Body of pancreas (tissue), 4 donors: ENCODE measurements around the gene PKM.

Source experiments
- POLR2A ChIP-seq, 3 donors: fragments of 450-650 bp; IDR thresholded peaks; one replicate each; pipeline ENCODE4 v1.6.1; 2016; ENCODE audit warnings: antibody characterized with exemption in 3 of 3, mild to moderate bottlenecking in 2 of 3
- TF ChIP-seq, protein P1 (sequence below), 7 experiments: fragments of 450-650 bp in 4 of 7; fragments of 200-600 bp in 3 of 7; sonication (generic) in 3 of 7; IDR thresholded peaks; one replicate each; pipeline ENCODE4 v1.5.1; 2016 to 2019; ENCODE audit warnings: antibody characterized with exemption in 7 of 7

DNA sequence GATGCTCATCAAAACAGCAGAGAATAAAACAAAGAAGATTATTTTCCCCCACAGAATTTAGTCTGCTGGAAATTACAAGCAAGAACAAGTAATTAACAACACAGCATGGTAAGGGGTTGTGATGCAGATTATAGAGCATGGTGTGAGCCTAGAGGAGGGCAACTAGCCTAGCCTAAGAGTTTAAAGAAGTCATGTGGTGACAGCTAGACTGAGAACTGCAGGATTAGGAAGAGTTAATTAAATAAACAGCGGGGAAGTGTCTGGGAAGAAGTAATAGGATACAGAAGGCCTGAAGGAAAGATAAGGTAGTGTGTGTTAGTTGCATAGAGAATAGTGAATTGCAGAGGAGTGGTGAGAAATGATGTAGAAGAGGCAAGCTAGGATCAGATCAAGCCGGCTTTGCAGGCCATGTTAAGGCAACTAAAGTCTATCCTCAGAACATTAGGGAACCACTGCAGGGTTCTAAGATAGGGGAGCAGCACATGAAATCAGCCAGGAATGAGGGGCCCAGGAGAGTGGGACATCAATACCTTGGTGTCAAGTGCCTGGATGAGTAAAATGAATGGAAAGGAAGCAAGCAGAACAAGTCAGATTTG, 11.9 kb upstream of the PKM start:
- TF ChIP-seq, protein P1, sequence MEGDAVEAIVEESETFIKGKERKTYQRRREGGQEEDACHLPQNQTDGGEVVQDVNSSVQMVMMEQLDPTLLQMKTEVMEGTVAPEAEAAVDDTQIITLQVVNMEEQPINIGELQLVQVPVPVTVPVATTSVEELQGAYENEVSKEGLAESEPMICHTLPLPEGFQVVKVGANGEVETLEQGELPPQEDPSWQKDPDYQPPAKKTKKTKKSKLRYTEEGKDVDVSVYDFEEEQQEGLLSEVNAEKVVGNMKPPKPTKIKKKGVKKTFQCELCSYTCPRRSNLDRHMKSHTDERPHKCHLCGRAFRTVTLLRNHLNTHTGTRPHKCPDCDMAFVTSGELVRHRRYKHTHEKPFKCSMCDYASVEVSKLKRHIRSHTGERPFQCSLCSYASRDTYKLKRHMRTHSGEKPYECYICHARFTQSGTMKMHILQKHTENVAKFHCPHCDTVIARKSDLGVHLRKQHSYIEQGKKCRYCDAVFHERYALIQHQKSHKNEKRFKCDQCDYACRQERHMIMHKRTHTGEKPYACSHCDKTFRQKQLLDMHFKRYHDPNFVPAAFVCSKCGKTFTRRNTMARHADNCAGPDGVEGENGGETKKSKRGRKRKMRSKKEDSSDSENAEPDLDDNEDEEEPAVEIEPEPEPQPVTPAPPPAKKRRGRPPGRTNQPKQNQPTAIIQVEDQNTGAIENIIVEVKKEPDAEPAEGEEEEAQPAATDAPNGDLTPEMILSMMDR (IDR thresholded peaks at IDR 0.05), result no peak
- TF ChIP-seq POLR2A (IDR thresholded peaks at IDR 0.05), result no peak
